ENCODE results near the gene CPT1C.

CPT1C gene

GRCh38 chr19:49681830-49682229, 9.1 kb upstream of the CPT1C start:
- Mint-ChIP-seq H3K4me3 (no peak overlapping the region), H3K27ac (no peak overlapping the region), H3K9me3 (no peaks in the 10 kb centered on the region), H3K27me3 (ENCODE audit: low read depth, poor library complexity) (no peaks in the 10 kb centered on the region), H3K36me3 (ENCODE audit: low read depth) (peaks cover 42% of the 10 kb centered on the region), H3K4me1 (peaks cover 42% of the 10 kb centered on the region)
- DNase-seq = no peak
- TF ChIP-seq, protein P1, sequence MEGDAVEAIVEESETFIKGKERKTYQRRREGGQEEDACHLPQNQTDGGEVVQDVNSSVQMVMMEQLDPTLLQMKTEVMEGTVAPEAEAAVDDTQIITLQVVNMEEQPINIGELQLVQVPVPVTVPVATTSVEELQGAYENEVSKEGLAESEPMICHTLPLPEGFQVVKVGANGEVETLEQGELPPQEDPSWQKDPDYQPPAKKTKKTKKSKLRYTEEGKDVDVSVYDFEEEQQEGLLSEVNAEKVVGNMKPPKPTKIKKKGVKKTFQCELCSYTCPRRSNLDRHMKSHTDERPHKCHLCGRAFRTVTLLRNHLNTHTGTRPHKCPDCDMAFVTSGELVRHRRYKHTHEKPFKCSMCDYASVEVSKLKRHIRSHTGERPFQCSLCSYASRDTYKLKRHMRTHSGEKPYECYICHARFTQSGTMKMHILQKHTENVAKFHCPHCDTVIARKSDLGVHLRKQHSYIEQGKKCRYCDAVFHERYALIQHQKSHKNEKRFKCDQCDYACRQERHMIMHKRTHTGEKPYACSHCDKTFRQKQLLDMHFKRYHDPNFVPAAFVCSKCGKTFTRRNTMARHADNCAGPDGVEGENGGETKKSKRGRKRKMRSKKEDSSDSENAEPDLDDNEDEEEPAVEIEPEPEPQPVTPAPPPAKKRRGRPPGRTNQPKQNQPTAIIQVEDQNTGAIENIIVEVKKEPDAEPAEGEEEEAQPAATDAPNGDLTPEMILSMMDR (IDR thresholded peaks at IDR 0.05) = no peak

DNA sequence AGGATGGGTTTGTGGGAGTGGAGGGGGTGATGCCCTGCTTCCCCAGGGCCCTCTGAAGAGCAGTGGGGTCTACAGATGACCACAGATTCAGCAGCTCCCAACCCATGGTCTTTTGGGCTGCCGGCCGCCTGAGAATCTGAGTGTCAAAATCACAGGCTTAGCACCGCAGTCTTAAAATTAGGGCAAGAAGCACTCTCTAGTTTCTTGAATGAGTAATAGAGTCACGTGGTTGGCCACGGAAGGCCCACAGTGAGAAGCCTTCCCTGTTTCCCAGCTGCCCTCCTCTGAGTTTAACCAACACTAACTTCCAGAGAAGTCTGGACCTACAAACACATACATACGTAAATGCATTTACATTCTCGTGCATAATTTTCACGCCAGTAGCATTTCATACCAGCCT, 8.6 kb upstream of the CPT1C start:
- TF ChIP-seq, protein P1 (IDR thresholded peaks at IDR 0.05) = no peak
- no peak for DNase-seq
- H3K36me3 Mint-ChIP-seq (ENCODE audit: low read depth) = peaks cover 42% of the 10 kb centered on the region
- no peaks in the 10 kb centered on the region for H3K9me3 Mint-ChIP-seq
- H3K4me3 Mint-ChIP-seq = no peak overlapping the region
- no peak overlapping the region for H3K27ac Mint-ChIP-seq
- H3K4me1 Mint-ChIP-seq = peaks cover 47% of the 10 kb centered on the region
- H3K27me3 Mint-ChIP-seq (ENCODE audit: low read depth, poor library complexity) = no peaks in the 10 kb centered on the region

DNA sequence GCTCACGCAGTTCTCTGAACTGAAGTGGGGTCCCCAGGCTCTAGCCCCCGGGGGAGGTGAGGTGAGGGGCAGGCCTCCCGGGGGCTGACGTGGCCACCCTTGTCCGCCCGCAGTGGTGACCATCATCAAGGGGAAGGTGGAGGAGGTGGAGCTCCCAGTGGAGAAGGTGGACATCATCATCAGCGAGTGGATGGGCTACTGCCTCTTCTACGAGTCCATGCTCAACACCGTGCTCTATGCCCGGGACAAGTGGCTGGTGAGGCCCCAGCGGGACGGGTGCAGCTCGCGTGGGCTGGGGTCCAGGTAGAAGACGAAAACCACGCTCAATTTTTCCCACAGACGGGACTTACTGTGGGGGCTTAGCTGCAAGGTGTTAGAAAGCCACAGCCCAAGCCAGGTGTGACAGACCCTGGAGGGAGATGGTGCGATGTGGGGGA, 7.1 kb upstream of the CPT1C start:
- H3K27me3 Mint-ChIP-seq (ENCODE audit: low read depth, poor library complexity) = no peaks in the 10 kb centered on the region
- TF ChIP-seq, protein P1 (IDR thresholded peaks at IDR 0.05) = no peak
- no peaks in the 10 kb centered on the region for H3K9me3 Mint-ChIP-seq
- DNase-seq = no peak
- H3K36me3 Mint-ChIP-seq (ENCODE audit: low read depth) = peaks cover 47% of the 10 kb centered on the region
- H3K4me1 Mint-ChIP-seq = peaks cover 55% of the 10 kb centered on the region
- H3K27ac Mint-ChIP-seq = no peak overlapping the region
- H3K4me3 Mint-ChIP-seq = no peak overlapping the region

- TF ChIP-seq, protein P1 (IDR thresholded peaks at IDR 0.05) = peak; percentile 29
- DNase-seq = no peak
- Mint-ChIP-seq H3K9me3 (no peaks in the 10 kb centered on the region), H3K27ac (no peak overlapping the region), H3K4me3 (no peak overlapping the region), H3K27me3 (ENCODE audit: low read depth, poor library complexity) (no peaks in the 10 kb centered on the region), H3K4me1 (peaks cover 55% of the 10 kb centered on the region), H3K36me3 (ENCODE audit: low read depth) (peaks cover 47% of the 10 kb centered on the region)
Observed at GRCh38 chr19:49684251-49684982, 6.5 kb upstream of the CPT1C start.

GRCh38 chr19:49684983-49685553, 5.8 kb upstream of the CPT1C start:
- TF ChIP-seq, protein P1 (IDR thresholded peaks at IDR 0.05) = no peak
- Mint-ChIP-seq H3K4me1 (peaks cover 55% of the 10 kb centered on the region), H3K36me3 (ENCODE audit: low read depth) (peaks cover 47% of the 10 kb centered on the region), H3K4me3 (no peak overlapping the region), H3K27me3 (ENCODE audit: low read depth, poor library complexity) (no peaks in the 10 kb centered on the region), H3K9me3 (no peaks in the 10 kb centered on the region), H3K27ac (peak overlapping the region; percentile 71)
- no peak for DNase-seq
